ENCODE results near the gene ENTPD2.

DNA sequence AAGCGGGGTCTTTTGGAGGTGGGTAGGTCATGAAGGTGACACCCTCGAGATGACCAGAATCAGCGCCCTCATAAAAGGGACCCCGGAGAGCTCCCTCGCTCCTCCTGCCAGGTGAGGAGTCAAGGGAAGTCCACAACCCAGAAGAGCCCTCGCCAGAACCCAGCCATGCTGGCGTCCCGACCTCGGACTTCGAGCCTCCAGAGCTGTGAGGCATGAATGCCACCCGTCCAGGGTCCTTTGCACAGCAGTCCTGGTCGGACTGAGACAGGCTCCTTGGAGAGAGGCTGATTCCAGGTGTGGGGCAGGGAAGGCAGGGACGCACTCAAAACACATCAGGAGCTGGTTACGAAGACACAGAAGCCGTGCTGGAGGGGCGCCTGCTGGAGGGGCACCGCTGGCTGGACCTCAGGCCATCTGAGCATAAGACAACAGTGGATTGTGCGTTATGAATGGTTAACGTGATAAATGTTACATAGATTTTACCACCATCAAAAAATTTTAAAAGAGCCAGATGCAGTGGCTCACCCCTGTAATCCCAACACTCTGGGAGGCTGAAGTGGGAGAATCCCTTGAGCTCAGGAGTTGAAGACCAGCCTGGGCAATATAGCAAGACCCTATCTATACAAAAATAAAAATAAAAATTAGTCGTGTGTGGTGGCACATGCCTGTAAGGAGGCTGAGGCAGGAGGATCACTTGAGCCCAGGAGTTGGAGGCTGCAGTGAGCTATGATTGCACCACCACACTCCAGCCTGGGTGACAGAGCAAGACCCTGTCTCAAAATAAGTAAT lies 51.8 kb downstream of the ENTPD2 start:
- no peak for TF ChIP-seq CTCF (IDR thresholded peaks at IDR 0.05)
- no peak for TF ChIP-seq EP300 (IDR thresholded peaks at IDR 0.05)
- TF ChIP-seq POLR2A (IDR thresholded peaks at IDR 0.05; ENCODE audit: low read depth), result no peak
